ENCODE data around the gene PRKCQ.

PRKCQ gene

DNA sequence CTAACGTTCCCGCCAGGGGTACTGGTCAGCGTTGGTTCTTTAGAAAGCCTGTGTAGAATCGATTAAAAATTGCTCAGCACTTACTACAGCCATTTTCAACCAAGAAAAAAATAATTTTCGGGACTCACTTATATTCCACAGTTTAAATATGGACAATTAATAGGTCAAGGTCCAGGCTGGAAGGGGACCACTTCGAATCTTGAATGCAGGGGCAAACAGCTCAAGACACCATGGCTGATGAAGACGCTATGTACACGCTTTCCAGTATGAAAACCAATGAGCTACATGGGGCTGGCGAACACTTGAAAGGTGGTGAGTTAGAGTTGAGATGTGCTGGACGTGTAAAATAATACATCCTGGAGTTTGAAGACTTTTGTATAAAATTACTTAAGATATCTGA is 87.2 kb downstream of the PRKCQ start:
- no peaks in the 10 kb centered on the region for H3K9me3 ChIP-seq (ENCODE audit: insufficient read depth, low read length)
- H3F3A ChIP-seq (ENCODE audit: insufficient read depth), result no peaks in the 10 kb centered on the region
- H4K20me1 ChIP-seq (ENCODE audit: low read depth, low read length), result no peaks in the 10 kb centered on the region
- no peaks in the 10 kb centered on the region for H3K9me2 ChIP-seq (replicated peaks; ENCODE audit: insufficient read depth, low read length)
- TF ChIP-seq EZH2phosphoT487 (conservative IDR thresholded peaks at IDR 0.05; ENCODE audit: low read length) (no peak), CTCF (IDR thresholded peaks at IDR 0.05; ENCODE audit: insufficient read depth, low read length, poor library complexity, severe bottlenecking) (no peak)
- H3K79me2 ChIP-seq (ENCODE audit: insufficient read depth, low read length), result no peaks in the 10 kb centered on the region
- no peak overlapping the region for H3K27ac ChIP-seq (ENCODE audit: low read depth, low read length)
- H3K4me3 ChIP-seq (ENCODE audit: insufficient read depth, low read length, poor library complexity, severe bottlenecking), result no peak overlapping the region
- no peak overlapping the region for H3K4me2 ChIP-seq (ENCODE audit: low read depth, low read length, poor library complexity, severe bottlenecking)
- H3K36me3 ChIP-seq (ENCODE audit: low read length), result no peaks in the 10 kb centered on the region
- no peak overlapping the region for H3K9ac ChIP-seq (ENCODE audit: low read length)
- no peak overlapping the region for H2AFZ ChIP-seq (ENCODE audit: low read depth, low read length, severe bottlenecking)
- H3K27me3 ChIP-seq (ENCODE audit: low read length), result no peaks in the 10 kb centered on the region

DNA sequence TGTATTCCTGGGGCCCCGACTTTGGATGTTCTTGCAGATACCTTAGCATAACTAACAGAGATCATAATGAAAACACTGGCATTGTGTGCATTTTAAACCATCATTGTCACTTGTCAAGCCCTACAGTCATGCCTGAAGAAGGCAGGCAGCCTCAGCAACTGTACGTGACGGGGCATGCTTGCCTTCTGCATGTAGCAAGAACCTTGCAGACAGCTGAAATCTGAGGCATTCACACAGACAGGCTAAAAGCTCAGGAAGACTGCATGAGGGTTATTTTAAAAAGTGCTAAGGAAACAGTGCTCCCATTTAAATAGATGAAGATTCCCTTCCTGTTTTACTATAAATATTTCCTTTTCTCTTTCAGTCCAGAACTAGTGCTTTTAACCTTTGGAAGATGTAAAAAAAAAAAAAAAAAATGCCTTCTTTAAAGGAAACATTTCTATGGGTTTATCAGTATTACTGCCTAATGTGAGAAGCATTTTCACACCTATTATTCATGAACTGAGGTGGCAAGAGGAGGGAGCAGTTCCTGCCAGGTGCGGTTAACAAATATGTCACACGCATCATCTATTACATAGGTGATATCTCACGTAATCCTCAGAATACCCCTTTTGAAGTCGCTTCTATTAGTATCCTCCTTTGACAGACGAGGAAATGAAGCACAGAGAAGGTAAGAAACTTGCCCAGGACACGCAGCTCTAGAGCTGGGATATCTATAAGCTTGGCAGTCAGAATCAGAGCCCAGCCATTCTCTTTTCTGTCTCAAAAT is 88.1 kb downstream of the PRKCQ start:
- Histone ChIP-seq H4K20me1 (ENCODE audit: low read depth, low read length) (no peaks in the 10 kb centered on the region), H3K27ac (ENCODE audit: low read depth, low read length) (no peak overlapping the region), H3K9ac (ENCODE audit: low read length) (no peak overlapping the region)

GRCh38 chr10:6490614-6491013 is 89.5 kb downstream of the PRKCQ start:
- H3F3A ChIP-seq (ENCODE audit: insufficient read depth), result no peaks in the 10 kb centered on the region
- H3K36me3 ChIP-seq (ENCODE audit: low read length), result no peaks in the 10 kb centered on the region
- no peaks in the 10 kb centered on the region for H3K9me2 ChIP-seq (replicated peaks; ENCODE audit: insufficient read depth, low read length)
- H2AFZ ChIP-seq (ENCODE audit: low read depth, low read length, severe bottlenecking), result no peak overlapping the region
- no peak overlapping the region for H3K4me3 ChIP-seq (ENCODE audit: insufficient read depth, low read length, poor library complexity, severe bottlenecking)
- H4K20me1 ChIP-seq (ENCODE audit: low read depth, low read length), result no peaks in the 10 kb centered on the region
- no peak overlapping the region for H3K9ac ChIP-seq (ENCODE audit: low read length)
- no peak overlapping the region for H3K4me2 ChIP-seq (ENCODE audit: low read depth, low read length, poor library complexity, severe bottlenecking)
- no peaks in the 10 kb centered on the region for H3K27me3 ChIP-seq (ENCODE audit: low read length)
- no peaks in the 10 kb centered on the region for H3K79me2 ChIP-seq (ENCODE audit: insufficient read depth, low read length)
- H3K9me3 ChIP-seq (ENCODE audit: insufficient read depth, low read length), result no peaks in the 10 kb centered on the region
- H3K27ac ChIP-seq (ENCODE audit: low read depth, low read length), result no peak overlapping the region
- TF ChIP-seq CTCF (IDR thresholded peaks at IDR 0.05; ENCODE audit: insufficient read depth, low read length, poor library complexity, severe bottlenecking) (no peak), EZH2phosphoT487 (conservative IDR thresholded peaks at IDR 0.05; ENCODE audit: low read length) (no peak)

More for the DNA sequence above, 88.1 kb downstream of the PRKCQ start:
- Histone ChIP-seq H3K79me2 (ENCODE audit: insufficient read depth, low read length) (no peaks in the 10 kb centered on the region), H3F3A (ENCODE audit: insufficient read depth) (no peaks in the 10 kb centered on the region), H3K4me3 (ENCODE audit: insufficient read depth, low read length, poor library complexity, severe bottlenecking) (no peak overlapping the region), H2AFZ (ENCODE audit: low read depth, low read length, severe bottlenecking) (no peak overlapping the region), H3K27me3 (ENCODE audit: low read length) (no peaks in the 10 kb centered on the region), H3K36me3 (ENCODE audit: low read length) (no peaks in the 10 kb centered on the region), H3K4me2 (ENCODE audit: low read depth, low read length, poor library complexity, severe bottlenecking) (no peak overlapping the region), H3K9me3 (ENCODE audit: insufficient read depth, low read length) (no peaks in the 10 kb centered on the region), H3K9me2 (replicated peaks; ENCODE audit: insufficient read depth, low read length) (no peaks in the 10 kb centered on the region)
- no peak for TF ChIP-seq CTCF (IDR thresholded peaks at IDR 0.05; ENCODE audit: insufficient read depth, low read length, poor library complexity, severe bottlenecking)
- TF ChIP-seq EZH2phosphoT487 (conservative IDR thresholded peaks at IDR 0.05; ENCODE audit: low read length), result no peak
